ENCODE results near the gene RIMBP2. TPM values are rescaled to one million over a fixed set of nuclear protein-coding genes. Genes with fewer than 3 reads are reported as not detected.

The RIMBP2 gene
- polyA plus RNA-seq, 1 donor from 2014 or later: 14.6 TPM

GRCh38 chr12:130489293-130489692 is 226.8 kb downstream of the RIMBP2 start:
- no peak for TF ChIP-seq RAD21 (conservative IDR thresholded peaks at IDR 0.05)
- TF ChIP-seq REST (IDR thresholded peaks at IDR 0.05; ENCODE audit: borderline replicate concordance): no peak
- no peak for TF ChIP-seq SMC3 (conservative IDR thresholded peaks at IDR 0.05; ENCODE audit: poor library complexity)
- TF ChIP-seq POLR2AphosphoS5 (IDR thresholded peaks at IDR 0.05): no peak
- no peak for TF ChIP-seq MXI1 (conservative IDR thresholded peaks at IDR 0.05; ENCODE audit: poor library complexity, severe bottlenecking)
- no peak for TF ChIP-seq TAF1 (IDR thresholded peaks at IDR 0.05; ENCODE audit: low read depth)
- TF ChIP-seq EZH2 (IDR thresholded peaks at IDR 0.05; ENCODE audit: borderline replicate concordance, insufficient read depth, low read length, poor library complexity, severe bottlenecking): no peak
- TF ChIP-seq CTCF (IDR thresholded peaks at IDR 0.05; ENCODE audit: poor library complexity, severe bottlenecking): no peak
- no peak for TF ChIP-seq EP300 (conservative IDR thresholded peaks at IDR 0.05; ENCODE audit: poor library complexity, severe bottlenecking)
- no peaks in the 10 kb centered on the region for H3K27me3 ChIP-seq (ENCODE audit: insufficient read depth, low read depth, low read length)
- H3K4me2 ChIP-seq (ENCODE audit: low read length): no peak overlapping the region
- no peaks in the 10 kb centered on the region for H3K9me3 ChIP-seq (ENCODE audit: low read length)
- no peaks in the 10 kb centered on the region for H3K79me2 ChIP-seq (replicated peaks; ENCODE audit: insufficient read depth, low read length)
- no peaks in the 10 kb centered on the region for H3K36me3 ChIP-seq (ENCODE audit: insufficient read depth, low read length)
- H3K4me3 ChIP-seq (ENCODE audit: low read length): no peak overlapping the region
- peaks cover 13% of the 10 kb centered on the region for H3F3A ChIP-seq (ENCODE audit: insufficient read depth, low read length, poor library complexity, severe bottlenecking)
- no peak overlapping the region for H3K9ac ChIP-seq (ENCODE audit: low read length)
- no peak overlapping the region for H3K27ac ChIP-seq (ENCODE audit: low read length)
- no peaks in the 10 kb centered on the region for H3K9me2 ChIP-seq (ENCODE audit: insufficient read depth, low read length)
- H2AFZ ChIP-seq (ENCODE audit: low read depth, low read length): no peak overlapping the region
- no peaks in the 10 kb centered on the region for H4K20me1 ChIP-seq (ENCODE audit: insufficient read depth)

GRCh38 chr12:130488358-130488710 is 227.8 kb downstream of the RIMBP2 start:
- H3K9ac ChIP-seq (ENCODE audit: low read length): no peak overlapping the region
- H3K9me2 ChIP-seq (ENCODE audit: insufficient read depth, low read length): no peaks in the 10 kb centered on the region
- no peak overlapping the region for H3K27ac ChIP-seq (ENCODE audit: low read length)
- no peaks in the 10 kb centered on the region for H3K27me3 ChIP-seq (ENCODE audit: insufficient read depth, low read depth, low read length)
- H3F3A ChIP-seq (ENCODE audit: insufficient read depth, low read length, poor library complexity, severe bottlenecking): peaks cover 13% of the 10 kb centered on the region
- no peak for TF ChIP-seq SMC3 (conservative IDR thresholded peaks at IDR 0.05; ENCODE audit: poor library complexity)
- no peak for TF ChIP-seq EZH2 (IDR thresholded peaks at IDR 0.05; ENCODE audit: borderline replicate concordance, insufficient read depth, low read length, poor library complexity, severe bottlenecking)
- no peak for TF ChIP-seq CTCF (IDR thresholded peaks at IDR 0.05; ENCODE audit: poor library complexity, severe bottlenecking)
- TF ChIP-seq MXI1 (conservative IDR thresholded peaks at IDR 0.05; ENCODE audit: poor library complexity, severe bottlenecking): no peak
- no peak for TF ChIP-seq EP300 (conservative IDR thresholded peaks at IDR 0.05; ENCODE audit: poor library complexity, severe bottlenecking)
- no peak for TF ChIP-seq TAF1 (IDR thresholded peaks at IDR 0.05; ENCODE audit: low read depth)
- no peak for TF ChIP-seq REST (IDR thresholded peaks at IDR 0.05; ENCODE audit: borderline replicate concordance)
- TF ChIP-seq POLR2AphosphoS5 (IDR thresholded peaks at IDR 0.05): no peak
- no peak for TF ChIP-seq RAD21 (conservative IDR thresholded peaks at IDR 0.05)
- no peaks in the 10 kb centered on the region for H3K36me3 ChIP-seq (ENCODE audit: insufficient read depth, low read length)
- no peaks in the 10 kb centered on the region for H3K9me3 ChIP-seq (ENCODE audit: low read length)
- H3K79me2 ChIP-seq (replicated peaks; ENCODE audit: insufficient read depth, low read length): no peaks in the 10 kb centered on the region
- H4K20me1 ChIP-seq (ENCODE audit: insufficient read depth): no peaks in the 10 kb centered on the region
- no peak overlapping the region for H3K4me2 ChIP-seq (ENCODE audit: low read length)
- no peak overlapping the region for H2AFZ ChIP-seq (ENCODE audit: low read depth, low read length)
- no peak overlapping the region for H3K4me3 ChIP-seq (ENCODE audit: low read length)

Data from neural cell (in vitro differentiated cells).